HepG2 (cell line): ENCODE measurements around the gene CASD1. TPM values are rescaled to one million over a fixed set of nuclear protein-coding genes. Genes with fewer than 3 reads are reported as not detected.

Experiments
- AHDC1 ChIP-seq: sonication (generic); formaldehyde crosslinking; IDR thresholded peaks from 2 replicates; pipeline ENCODE4 v1.5.1; 2020; ENCODE audit warnings: mild to moderate bottlenecking, missing genetic modification reagents, borderline replicate concordance
- FOXO4 ChIP-seq: sonication (generic); formaldehyde crosslinking; conservative IDR thresholded peaks from 2 replicates; pipeline ENCODE4 v1.8.1; 2023; ENCODE audit warnings: missing genetic modification reagents
- KDM1A ChIP-seq: IDR thresholded peaks from 2 replicates; pipeline ENCODE4 v1.6.1; 2016; ENCODE audit warnings: missing compliant biosample characterization
- KDM5B ChIP-seq: sonication (generic); formaldehyde crosslinking; IDR thresholded peaks from 2 replicates; pipeline ENCODE4 v1.4.0; 2020; ENCODE audit warnings: missing genetic modification reagents, mild to moderate bottlenecking, borderline replicate concordance
- NFKB2 ChIP-seq: sonication (generic); formaldehyde crosslinking; IDR thresholded peaks from 2 replicates; pipeline ENCODE4 v1.4.0; 2020; ENCODE audit warnings: missing genetic modification reagents, borderline replicate concordance
- RFXAP ChIP-seq: sonication (generic); formaldehyde crosslinking; IDR thresholded peaks from 2 replicates; pipeline ENCODE4 v1.4.0; 2020; ENCODE audit warnings: missing genetic modification reagents, borderline replicate concordance
- ZBTB38 ChIP-seq: sonication (generic); formaldehyde crosslinking; IDR thresholded peaks from 2 replicates; pipeline ENCODE4 v1.5.1; 2020; ENCODE audit warnings: mild to moderate bottlenecking, missing genetic modification reagents
- ZNF383 ChIP-seq: sonication (generic); formaldehyde crosslinking; IDR thresholded peaks from 2 replicates; pipeline ENCODE4 v1.4.0; 2020; ENCODE audit warnings: missing genetic modification reagents, mild to moderate bottlenecking, borderline replicate concordance
- ZNF468 ChIP-seq: sonication (generic); formaldehyde crosslinking; IDR thresholded peaks from 2 replicates; pipeline ENCODE4 v1.8.0; 2022; ENCODE audit warnings: mild to moderate bottlenecking, moderate library complexity, missing genetic modification reagents
- ZNF740 ChIP-seq: sonication (generic); formaldehyde crosslinking; IDR thresholded peaks from 2 replicates; pipeline ENCODE4 v1.4.0; 2020; ENCODE audit warnings: missing genetic modification reagents
- ZNF772 ChIP-seq: sonication (generic); formaldehyde crosslinking; IDR thresholded peaks from 2 replicates; pipeline ENCODE4 v1.5.0; 2020; ENCODE audit warnings: mild to moderate bottlenecking, missing genetic modification reagents
- polyA plus RNA-seq, 8 experiments: library from polyadenylated mRNA; depleted of rRNA in 3 of 8; stranded (reverse) in 7 of 8; unstranded in 1 of 8; fragments of >200 nt; fragmentation: Illumina TruSeq in 4 of 8; extraction: Trizol in 4 of 8; gene quantifications; 2 replicates each; pipeline versions ENCODE4 v1.2.1 to v1.2.3, GENCODE V29; 2011 to 2016; ENCODE audit warnings: low read depth in 4 of 8, missing spikeins in 1 of 8, mixed read lengths in 1 of 8; ENCODE audit not compliant: insufficient read depth in 1 of 8
- total RNA-seq, 5 experiments: library from RNA; depleted of rRNA; stranded (reverse); fragments of >200 nt; fragmentation: Illumina TruSeq; extraction: Trizol; gene quantifications; 2 replicates each; pipeline ENCODE4 v1.2.3, GENCODE V29; 2016; ENCODE audit warnings: low read depth in 1 of 5
- TF ChIP-seq, protein P1 (sequence below): sonication (generic); formaldehyde crosslinking; IDR thresholded peaks from 2 replicates; pipeline ENCODE4 v1.9.0; 2021; ENCODE audit warnings: missing genetic modification reagents, mild to moderate bottlenecking, borderline replicate concordance
- TF ChIP-seq, protein P2 (sequence below): IDR thresholded peaks from 2 replicates; pipeline ENCODE4 v1.6.1; 2016; ENCODE audit warnings: mild to moderate bottlenecking
- TF ChIP-seq, protein P3 (sequence below): sonication (generic); formaldehyde crosslinking; IDR thresholded peaks from 2 replicates; pipeline ENCODE4 v1.4.0; 2020; ENCODE audit warnings: missing genetic modification reagents

CASD1 gene
- total and polyA plus RNA-seq, 2 of the 13 experiments (the other 11 are each of a cell fraction or from before 2014, with no cell fraction given) = 22.9 to 32.6 TPM

GRCh38 chr7:94509887-94510581 is 425 bp downstream of the CASD1 start (continued):
- TF ChIP-seq, protein P1, sequence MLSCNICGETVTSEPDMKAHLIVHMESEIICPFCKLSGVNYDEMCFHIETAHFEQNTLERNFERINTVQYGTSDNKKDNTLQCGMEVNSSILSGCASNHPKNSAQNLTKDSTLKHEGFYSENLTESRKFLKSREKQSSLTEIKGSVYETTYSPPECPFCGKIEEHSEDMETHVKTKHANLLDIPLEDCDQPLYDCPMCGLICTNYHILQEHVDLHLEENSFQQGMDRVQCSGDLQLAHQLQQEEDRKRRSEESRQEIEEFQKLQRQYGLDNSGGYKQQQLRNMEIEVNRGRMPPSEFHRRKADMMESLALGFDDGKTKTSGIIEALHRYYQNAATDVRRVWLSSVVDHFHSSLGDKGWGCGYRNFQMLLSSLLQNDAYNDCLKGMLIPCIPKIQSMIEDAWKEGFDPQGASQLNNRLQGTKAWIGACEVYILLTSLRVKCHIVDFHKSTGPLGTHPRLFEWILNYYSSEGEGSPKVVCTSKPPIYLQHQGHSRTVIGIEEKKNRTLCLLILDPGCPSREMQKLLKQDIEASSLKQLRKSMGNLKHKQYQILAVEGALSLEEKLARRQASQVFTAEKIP = no peak
- no peak for TF ChIP-seq ZNF383
- no peak for TF ChIP-seq AHDC1 (CRISPR knock-in tag)
- TF ChIP-seq, protein P2, sequence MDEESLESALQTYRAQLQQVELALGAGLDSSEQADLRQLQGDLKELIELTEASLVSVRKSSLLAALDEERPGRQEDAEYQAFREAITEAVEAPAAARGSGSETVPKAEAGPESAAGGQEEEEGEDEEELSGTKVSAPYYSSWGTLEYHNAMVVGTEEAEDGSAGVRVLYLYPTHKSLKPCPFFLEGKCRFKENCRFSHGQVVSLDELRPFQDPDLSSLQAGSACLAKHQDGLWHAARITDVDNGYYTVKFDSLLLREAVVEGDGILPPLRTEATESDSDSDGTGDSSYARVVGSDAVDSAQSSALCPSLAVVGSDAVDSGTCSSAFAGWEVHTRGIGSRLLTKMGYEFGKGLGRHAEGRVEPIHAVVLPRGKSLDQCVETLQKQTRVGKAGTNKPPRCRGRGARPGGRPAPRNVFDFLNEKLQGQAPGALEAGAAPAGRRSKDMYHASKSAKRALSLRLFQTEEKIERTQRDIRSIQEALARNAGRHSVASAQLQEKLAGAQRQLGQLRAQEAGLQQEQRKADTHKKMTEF (CRISPR knock-in tag) = peak; percentile 62; the same call in 1 of the 2 replicates
- peak; percentile 56; the same call in 1 of the 2 replicates for TF ChIP-seq KDM5B
- TF ChIP-seq NFKB2 = peak; percentile 85; the same call in 1 of the 2 replicates
- TF ChIP-seq KDM1A (CRISPR knock-in tag) = no peak
- TF ChIP-seq, protein P3, sequence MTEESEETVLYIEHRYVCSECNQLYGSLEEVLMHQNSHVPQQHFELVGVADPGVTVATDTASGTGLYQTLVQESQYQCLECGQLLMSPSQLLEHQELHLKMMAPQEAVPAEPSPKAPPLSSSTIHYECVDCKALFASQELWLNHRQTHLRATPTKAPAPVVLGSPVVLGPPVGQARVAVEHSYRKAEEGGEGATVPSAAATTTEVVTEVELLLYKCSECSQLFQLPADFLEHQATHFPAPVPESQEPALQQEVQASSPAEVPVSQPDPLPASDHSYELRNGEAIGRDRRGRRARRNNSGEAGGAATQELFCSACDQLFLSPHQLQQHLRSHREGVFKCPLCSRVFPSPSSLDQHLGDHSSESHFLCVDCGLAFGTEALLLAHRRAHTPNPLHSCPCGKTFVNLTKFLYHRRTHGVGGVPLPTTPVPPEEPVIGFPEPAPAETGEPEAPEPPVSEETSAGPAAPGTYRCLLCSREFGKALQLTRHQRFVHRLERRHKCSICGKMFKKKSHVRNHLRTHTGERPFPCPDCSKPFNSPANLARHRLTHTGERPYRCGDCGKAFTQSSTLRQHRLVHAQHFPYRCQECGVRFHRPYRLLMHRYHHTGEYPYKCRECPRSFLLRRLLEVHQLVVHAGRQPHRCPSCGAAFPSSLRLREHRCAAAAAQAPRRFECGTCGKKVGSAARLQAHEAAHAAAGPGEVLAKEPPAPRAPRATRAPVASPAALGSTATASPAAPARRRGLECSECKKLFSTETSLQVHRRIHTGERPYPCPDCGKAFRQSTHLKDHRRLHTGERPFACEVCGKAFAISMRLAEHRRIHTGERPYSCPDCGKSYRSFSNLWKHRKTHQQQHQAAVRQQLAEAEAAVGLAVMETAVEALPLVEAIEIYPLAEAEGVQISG (CRISPR knock-in tag) = peak; percentile 84
- peak; percentile 77 for TF ChIP-seq ZNF740 (CRISPR knock-in tag)
- TF ChIP-seq ZNF468 (CRISPR knock-in tag) = peak; percentile 71; the same call in 1 of the 2 replicates
- TF ChIP-seq RFXAP = 0 out of 2 replicates have a peak, but pooled peaks have one; percentile 22
- TF ChIP-seq ZNF772 = no peak; the same call in 1 of the 2 replicates
- TF ChIP-seq ZBTB38 (CRISPR knock-in tag) = peak; percentile 58; the same call in 1 of the 2 replicates
- 0 out of 2 replicates have a peak, but pooled peaks have one; percentile 70 for TF ChIP-seq FOXO4
